HG03139 (cell line): ENCODE results near the gene SND1.

ENCODE experiments used
- ATAC-seq: cut with Tn5 transposase; IDR thresholded peaks from one replicate; pipeline ENCODE4 v1.9.1; 2021; ENCODE audit not compliant: unreplicated experiment

The SND1 gene

DNA sequence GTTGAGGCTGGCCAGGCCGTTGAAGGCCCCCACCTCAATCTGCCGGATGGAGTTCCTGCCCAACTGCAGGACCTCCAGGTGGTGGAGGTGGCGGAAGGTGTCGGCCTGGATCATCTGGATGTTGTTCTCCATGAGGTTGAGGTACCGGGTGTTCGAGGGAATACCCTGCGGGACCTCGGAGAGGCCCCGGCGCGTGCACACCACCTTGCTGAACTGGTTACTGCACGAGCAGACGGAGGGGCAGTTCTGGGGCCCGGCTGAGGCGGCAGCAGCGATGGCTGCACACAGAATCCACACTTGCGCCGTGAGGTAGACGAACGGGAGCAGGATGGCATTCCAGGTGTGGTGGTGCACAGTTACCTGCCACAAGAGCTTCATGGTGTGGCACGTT lies 378.3 kb downstream of the SND1 start:
- ATAC-seq = no peak

DNA sequence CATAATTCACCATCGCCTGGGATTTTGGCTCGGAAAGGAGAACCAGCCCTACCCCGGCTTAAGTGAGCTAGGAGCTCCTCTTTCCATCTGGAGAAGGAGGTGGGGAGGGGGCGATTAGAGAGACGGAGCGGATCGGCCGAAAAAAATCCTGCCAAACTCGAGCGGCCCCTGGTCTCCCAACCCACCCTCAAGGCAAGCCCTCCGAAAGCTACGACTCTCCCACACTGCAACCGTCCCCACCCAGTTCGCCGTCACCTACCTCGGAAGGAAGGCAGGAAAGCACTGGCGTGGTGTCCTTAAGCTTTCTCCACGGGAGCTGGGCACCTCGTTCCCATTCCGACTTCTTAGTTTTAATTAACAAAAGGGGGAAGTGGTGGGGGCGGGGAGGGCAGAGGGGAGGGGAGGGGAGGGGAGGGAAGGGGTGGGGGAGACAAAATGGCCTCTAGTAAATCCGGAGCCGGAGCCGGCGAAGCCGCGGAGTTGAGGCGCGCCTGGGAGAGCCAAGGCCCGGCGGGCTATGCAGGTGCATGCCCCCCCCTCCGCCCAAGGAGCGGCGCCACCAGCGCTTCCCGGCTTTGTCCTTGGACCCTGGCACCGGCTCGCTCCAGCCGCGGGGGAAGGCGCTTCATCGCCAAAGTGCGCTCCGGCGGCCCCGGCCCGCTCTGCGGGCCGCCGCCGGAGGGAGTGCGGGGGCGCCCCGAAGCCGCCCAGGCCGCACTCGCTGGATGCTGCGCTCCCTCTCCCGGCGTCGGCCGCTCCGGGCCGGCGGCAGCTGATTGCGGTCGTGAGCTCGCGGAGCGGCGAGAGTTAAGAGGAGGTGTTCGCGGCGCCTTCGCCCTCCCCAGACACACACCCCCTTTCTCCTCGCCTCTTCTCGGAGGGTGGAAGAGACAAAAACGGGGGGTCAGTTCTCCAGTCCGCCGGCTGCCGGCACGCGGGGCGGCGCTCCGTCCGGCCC lies 378.9 kb downstream of the SND1 start, which contains the start of gene LRRC4:
TSS of gene LRRC4 (minus strand) at position 784 of the 958 bp plus-strand sequence. CDS start 797 bp downstream, outside the sequence.
- peak; percentile 35 for ATAC-seq

DNA sequence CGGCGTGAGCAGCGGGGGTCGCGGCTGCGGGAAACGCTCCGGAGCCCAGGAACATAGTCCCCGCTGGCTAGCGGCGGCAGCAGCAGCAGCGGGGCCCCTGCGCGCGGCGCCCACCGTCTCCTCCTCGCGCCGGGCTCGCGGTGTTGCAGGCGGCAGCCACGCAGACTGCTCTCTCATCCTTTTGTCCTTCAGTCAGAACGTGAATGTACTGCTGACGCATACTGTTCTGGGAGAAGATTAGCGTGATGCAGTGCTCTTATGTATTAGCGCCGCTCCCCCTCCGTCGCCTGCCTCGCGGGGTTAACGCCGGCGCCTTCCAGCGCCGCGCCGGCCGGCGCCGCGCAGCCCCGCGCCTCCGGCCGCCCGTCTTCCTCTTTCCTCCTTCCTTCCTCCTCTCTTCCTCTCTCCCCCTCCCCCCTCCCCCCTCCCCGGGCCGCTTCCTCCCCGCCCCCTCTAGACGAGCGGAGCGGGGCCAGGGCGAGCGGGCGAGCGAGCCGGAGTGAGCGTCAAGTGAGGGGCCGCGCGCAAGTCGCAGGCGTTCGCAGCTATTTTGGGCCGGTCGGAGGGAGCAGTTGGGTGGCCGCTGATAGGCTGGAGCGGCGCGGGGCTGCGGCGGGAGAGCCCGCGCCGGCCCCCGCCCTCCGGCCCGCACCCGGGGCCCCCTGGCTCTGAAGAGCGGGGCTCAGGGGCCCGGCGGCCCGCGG lies 380.1 kb downstream of the SND1 start:
- peak; percentile 58 for ATAC-seq

DNA sequence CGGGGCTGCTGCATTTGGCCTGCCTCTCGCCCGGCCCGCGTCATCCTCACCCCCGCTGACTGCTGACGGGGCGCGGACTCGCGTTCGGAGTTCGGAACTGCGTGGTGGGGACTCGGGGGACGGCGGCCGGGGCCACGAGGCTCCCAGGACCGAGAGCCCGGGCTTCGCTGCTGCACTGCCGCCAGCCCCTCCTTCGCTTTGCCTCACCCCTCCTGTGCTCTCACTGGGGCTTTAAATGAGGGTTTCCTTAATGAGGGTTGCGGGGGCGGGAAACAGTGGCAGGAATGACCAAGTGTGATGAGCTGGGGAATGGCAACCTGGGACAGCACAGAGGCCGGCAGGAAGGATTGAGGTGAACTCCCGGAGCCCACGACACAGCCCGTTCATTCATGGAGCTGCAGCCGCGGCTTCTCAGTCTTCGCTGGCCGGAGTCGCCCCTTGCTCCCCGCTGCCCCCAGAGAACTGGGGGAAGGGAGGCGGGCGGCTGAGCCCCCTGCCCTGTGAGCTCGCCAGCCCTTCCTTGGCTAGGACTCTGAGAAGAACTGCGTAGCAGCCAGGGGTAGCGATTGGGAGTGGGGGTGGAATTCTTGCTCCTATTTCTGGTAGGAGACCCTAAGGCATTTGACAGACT lies 380.7 kb downstream of the SND1 start:
- ATAC-seq = no peak

DNA sequence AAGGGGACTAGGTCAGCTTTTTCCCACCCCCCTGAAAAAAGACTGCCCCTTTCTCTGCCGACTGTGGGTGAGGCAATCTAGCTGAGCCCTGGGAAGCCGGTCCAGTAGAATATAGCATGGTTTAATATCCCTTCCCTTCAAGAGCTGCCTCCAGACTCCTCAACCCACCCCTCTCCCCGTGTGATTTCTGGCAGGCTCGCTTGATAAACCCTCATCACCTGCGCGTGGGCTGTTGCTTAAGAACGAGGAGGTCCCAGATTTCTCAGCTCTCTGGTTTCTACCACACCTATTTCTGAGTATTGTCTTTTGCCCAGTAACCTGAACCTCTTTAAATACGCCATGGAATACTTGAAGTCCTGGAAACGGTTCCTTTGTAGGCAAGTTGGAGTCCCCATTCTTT lies 381.3 kb downstream of the SND1 start:
- no peak for ATAC-seq

DNA sequence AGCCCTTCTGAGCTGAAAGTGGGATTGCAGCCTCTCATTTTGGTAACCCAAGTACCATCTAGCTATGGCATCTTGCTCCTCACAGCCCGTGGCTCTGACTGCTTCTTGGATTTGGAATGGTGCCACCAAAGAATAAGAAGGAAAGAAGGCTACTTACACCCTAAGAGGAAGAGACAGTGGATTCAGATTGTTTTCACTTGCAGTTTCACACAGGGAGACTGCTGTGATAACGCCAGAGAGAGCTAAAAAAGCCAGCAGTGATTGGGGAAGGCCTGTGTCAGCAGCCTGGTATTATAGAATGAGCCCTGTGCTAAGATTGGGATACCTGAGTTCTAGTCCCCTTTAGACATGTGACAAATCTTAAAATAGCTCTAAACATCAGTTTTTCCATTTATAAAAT lies 382.8 kb downstream of the SND1 start:
- ATAC-seq = no peak

DNA sequence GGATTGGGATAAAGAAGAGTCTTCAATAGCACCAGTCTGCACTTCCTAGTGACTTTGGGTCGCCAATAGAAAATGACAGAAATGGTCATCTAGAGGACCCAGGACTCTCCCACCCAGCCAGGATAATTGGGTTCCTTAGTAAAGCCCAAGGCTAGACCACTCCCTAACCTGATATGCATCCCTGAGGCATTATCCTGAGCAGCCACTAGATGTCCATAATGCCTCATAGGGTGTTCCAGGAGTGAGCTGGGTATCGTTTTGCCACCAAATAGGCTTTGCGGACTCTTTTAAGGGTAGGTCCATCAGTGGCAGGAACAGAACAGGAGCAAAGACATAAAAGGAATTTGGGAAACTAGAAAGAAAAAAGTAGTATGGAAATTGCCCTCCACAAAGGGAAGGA lies 383.7 kb downstream of the SND1 start:
- ATAC-seq = no peak

DNA sequence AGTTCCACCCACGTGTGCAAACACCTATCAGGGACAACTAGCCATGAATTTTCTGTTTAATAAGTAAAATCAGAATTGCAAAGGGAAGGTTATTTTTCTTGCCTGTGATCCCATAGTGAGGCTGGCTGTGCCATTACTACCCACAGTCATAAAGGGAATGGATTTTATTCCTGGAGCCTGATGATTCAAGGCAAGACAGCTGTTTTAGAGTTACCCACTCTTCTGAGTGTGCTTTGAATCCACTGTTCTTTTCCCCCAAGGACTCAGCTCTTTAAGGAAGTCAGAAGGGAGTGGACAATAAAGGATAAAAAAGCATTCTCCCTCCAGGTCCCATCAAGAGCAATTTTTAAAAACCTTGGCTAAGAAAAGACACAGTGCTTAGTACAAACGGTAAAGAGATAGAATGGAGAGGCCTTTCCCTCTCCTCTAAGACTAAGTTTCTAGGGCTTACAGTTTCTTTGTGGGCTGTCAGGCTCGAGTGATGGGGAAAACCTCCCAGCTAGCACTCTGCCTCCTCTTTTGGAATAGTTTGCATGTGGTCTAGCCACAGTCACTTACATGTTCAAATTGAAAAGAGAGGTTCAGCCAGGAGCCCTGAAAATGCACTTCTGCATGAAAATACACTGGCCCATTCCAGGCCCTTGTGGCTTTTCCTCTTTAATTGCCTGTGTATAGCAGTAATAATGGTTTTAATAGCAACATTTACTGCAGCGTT lies 384.4 kb downstream of the SND1 start:
- no peak for ATAC-seq

DNA sequence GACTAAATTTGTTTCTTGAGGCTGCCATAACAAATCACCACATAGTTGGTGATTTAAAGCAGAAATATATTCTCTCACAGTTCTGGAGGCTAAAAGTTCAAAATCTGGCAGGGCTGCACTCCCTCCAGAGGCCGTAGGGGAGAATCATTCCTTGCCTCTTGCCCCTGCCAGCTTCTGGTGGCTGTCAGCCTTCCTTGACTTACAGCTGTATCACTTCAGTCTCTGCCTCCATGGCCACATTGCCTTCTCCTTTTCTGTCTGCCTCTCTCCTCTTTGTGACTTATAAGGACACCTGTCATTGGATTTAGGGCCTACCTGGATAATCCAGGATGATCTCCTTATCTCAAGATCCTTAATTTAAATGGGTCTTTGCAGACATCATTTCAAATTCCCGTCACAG lies 385.1 kb downstream of the SND1 start:
- ATAC-seq = no peak

DNA sequence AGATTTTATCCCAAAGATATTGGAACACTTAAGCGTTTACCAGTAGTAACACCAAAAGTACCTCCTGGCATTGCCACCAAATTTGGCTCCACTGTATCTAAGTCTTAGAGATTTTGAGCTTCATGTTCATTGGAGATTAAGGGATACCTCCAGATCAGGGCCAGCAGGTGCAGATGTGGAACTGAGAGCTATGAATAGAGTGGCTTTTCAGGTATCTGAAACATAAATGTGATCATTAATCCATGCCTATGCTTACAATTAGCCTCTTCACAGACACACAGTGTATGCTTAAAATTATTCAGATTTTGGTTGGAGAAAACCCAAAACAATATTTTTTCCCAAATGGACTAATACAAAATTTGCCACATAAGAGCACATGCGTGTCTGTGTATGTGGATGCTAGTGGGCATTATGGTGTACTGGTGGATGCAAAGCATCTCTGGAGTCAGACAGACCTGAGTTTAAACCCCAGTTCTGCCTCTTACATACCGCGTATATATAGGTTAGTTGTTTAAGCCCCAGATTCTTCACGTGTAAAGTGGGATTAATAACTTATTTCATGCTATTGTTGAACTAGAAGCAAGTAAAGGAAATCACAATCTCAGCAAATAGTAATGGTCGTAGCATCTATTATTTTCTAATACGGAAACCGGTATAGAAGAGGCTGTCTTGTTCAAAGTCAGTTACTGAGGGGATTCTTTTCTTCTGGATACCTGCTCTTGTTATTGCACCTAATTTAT lies 386.1 kb downstream of the SND1 start:
- no peak for ATAC-seq

DNA sequence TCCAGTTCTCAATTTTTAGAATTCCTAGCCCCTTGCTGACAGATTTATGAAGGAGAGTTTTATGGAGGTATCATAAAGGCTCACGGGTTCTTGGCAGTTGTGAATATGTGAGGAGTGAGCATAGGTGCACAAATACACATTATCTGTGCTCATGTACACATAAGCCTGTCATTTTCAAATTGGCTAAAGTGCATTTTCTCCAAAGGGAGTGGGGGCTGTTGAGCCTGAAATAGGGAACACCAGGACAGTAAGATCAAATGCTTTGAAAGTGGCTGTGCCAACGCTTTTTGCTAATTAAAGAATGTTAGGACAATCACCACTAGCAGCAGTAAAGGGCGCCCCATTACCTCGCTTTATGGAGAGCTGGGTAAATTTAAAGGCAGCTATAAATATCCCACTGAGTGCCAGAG lies 387.6 kb downstream of the SND1 start:
- no peak for ATAC-seq

DNA sequence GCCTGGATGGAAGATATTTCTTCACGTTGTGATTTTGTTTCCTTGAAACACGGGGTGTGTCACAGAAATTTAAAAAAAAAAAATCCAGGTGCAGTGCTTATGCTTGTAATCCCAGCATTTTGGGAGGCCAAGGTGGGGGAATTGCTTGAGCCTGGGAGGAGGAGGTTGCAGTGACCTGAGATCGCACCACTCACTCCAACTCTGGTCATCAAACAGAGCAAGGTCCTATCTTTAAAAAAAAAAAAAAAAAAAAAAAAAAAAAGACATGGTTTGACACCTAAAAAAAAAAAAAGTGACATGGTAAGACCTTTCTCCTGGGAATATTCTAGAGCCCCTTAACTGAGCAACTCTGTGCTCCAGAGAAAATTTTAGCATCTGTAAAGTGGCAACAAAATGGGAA lies 388.2 kb downstream of the SND1 start:
- ATAC-seq = no peak

DNA sequence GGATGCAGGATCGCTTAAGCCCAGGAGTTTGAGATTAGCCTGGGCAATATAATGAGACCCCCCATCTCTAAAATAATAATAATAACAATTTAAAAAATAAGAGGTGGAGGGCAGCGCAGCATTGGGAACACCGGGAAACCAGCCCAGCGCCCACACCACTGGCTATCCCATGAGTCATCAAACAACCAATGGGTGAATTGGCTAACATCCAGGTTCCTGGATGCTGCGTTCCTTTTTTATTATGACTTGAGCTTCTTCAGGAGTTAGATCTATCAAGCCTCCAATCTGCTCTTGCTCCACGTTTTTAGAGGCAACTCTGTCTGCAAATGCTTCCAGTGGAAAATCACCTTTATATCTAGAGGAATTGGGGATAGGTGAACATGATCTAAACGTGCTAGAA lies 389.2 kb downstream of the SND1 start:
- no peak for ATAC-seq

DNA sequence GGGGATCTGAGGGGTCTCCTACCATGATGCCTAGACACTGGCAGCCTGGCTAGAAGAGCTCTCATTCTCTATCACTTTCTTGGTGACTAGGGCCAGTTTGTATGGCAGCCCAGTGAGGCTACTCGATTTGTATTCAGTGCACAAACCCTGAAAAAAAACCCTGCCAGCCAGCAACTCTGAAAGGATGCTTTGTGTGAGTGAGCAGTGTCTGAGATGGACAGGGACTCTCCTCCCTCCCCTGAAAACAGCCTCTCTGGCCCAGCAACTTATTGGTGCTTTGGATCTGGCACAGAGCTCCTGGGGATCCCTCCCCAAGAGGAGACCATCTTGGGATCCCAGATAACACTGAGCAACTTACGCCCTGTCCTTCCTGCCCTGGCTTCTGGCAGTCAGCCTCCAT lies 390.0 kb downstream of the SND1 start:
- ATAC-seq = no peak

DNA sequence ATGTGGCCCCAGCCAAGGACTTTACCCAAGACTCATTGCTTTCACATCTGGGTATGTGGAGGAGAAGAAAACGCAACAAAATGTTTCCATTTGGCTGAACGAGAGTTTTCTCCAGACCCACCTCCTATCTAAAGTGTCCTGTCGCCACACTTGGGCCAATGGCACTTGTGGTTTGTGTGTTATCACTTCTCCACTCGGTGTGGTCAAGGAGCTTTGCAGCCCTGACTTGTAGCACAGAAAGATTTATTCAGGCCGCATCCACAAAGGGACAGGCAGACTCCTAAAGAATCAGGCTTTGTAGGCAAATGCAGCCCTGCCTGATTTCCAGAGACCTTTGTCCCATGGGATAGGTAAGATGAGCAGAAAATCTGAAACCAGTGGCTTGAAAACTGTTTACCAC lies 392.1 kb downstream of the SND1 start:
- ATAC-seq = no peak

DNA sequence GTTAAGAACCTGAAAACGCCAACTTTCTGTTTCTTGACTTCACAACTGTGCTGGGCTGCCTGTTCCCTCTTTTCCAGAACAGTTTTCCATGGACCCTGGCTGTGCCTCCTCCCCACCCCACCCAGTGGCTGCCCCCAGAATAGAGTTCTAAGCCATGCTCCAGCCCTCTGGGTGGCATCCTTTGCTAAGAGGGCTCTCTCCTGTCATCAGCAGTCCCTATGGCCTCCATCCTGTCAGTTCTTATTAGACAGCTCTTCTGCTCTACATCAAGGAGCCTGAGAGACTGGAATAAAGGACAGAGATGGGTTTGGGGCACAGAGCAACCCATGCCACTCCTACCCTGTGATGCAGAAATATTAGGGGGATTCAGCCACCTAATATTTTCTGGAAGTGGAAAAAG lies 393.2 kb downstream of the SND1 start:
- no peak for ATAC-seq

DNA sequence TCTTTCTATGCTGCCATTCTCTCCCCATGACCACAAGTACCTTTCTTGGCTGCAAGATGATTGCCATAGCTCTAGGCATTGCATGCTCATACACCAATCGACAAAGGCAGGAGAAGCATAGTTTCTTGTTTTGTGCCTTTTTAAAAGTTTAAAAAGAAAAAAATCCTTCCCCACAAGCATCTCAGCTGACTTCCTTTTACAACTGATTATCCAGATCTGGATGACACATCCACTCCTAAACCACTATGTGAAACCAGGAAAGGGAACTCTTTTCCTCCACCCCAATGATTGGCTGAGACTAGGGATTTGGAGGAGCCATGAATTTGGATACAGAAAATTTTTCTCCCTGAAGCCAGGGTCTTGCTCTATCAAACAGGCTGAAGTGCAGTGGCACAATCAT lies 393.8 kb downstream of the SND1 start:
- no peak for ATAC-seq

DNA sequence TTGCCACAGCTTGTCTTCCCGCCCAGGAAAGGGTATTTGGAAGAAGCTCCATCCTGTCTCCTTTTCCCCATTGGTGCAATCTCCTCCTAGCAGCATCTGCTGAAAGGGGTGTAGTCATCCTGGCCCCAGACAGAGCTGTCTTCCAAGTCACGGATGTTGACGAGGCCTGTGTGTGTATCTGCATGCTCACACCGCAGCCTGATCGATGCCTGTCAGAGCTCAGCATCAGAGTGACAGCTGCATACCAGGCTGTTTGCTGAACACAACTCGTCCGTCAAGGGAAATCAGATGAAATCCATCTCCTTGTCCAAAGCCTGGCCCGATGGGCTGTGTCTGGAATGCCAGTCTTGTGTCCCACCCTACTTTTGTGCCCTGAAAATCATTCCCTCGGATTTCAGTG lies 400.4 kb downstream of the SND1 start:
- no peak for ATAC-seq

DNA sequence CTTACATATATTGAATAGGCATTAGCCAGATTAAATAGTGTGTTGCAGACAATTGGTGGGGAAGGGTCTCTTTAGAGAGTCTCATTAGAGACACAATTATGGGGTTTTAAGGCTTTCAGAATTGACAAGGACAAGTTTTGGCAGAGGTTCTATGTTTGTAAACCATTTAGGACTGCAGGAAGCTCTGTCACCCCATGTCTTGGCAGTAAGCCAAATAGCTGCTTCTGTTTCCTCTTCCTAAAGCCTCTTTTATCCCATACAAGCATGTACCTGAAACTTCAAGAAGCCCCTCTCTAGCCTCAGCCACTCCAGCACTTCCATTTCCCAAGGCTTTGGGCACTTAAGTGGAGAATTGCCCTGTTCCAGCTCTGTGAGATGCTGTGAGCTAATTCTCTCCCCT lies 401.0 kb downstream of the SND1 start:
- no peak for ATAC-seq

DNA sequence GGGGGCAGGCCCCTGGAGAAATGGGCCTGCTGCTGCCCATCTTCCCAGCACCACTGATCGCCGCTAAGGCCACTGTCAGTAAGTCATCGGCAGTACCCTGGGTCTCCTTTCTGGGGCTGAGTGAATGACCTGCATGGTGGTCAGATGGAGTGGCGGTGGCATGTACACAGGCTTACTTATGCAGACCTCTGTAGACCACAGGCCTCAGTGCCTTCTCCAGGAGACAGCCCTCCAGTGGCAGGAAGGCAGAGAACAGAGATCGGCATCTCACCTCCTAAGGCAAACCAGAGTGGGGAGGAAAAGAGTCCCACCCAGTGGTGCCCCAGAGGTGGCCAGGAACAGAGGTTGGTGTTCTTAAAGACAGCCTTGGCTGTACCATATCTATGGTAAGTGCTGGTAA lies 402.0 kb downstream of the SND1 start:
- ATAC-seq = no peak
